ENCODE results near the gene GPSM3. TPM values are rescaled to one million over a fixed set of nuclear protein-coding genes. Genes with fewer than 3 reads are reported as not detected.

The GPSM3 gene
- total and polyA plus RNA-seq, 2 donors (not counting 3 experiments of a cell fraction or from before 2014, with no cell fraction given), result 19.5 to 21.6 TPM

GRCh38 chr6:32183030-32183429, 9.4 kb downstream of the GPSM3 start:
- Histone ChIP-seq H2AFZ (ENCODE audit: low read depth, low read length) (no peak overlapping the region), H3K27ac (ENCODE audit: insufficient read depth, low read depth, low read length) (no peak overlapping the region), H3K9me1 (replicated peaks; ENCODE audit: control insufficient read depth, extremely low read depth, insufficient read depth, low read length) (no peaks in the 10 kb centered on the region), H3K36me3 (ENCODE audit: control insufficient read depth in 2 of 2, extremely low read depth in 1 of 2, insufficient read depth in 2 of 2, low read length in 2 of 2) (peaks cover 3 to 35% of the 10 kb centered on the region in 2 experiments), H4K20me1 (replicated peaks; ENCODE audit: control insufficient read depth, extremely low read depth, insufficient read depth, low read length) (no peaks in the 10 kb centered on the region), H3K9ac (replicated peaks; ENCODE audit: extremely low read depth, insufficient read depth, low read length) (no peak overlapping the region), H3K4me3 (replicated peaks in 1 of 3; ENCODE audit: insufficient read depth in 1 of 3, low read depth in 1 of 3, low read length in 3 of 3) (no peak overlapping the region), H3K4me2 (ENCODE audit: insufficient read depth, low read length) (no peak overlapping the region), H3K9me3 (replicated peaks; ENCODE audit: control insufficient read depth, insufficient read depth, low read length) (no peaks in the 10 kb centered on the region), H3K27me3 (ENCODE audit: control insufficient read depth in 2 of 2, insufficient read depth in 2 of 2, low read length in 2 of 2) (no peaks in the 10 kb centered on the region), H3K4me1 (ENCODE audit: control insufficient read depth, extremely low read depth, insufficient read depth, low read length) (peaks cover 18% of the 10 kb centered on the region), H3K79me2 (ENCODE audit: control insufficient read depth, insufficient read depth, low read length) (peaks cover 9% of the 10 kb centered on the region)
- CTCF ChIA-PET, result interaction anchor here (1.0 to 1.7 kb wide), 2 partner anchors 12 to 64 kb away, joined by 3 to 5 read pairs; no protein-coding TSS in a partner anchor
- no peak for TF ChIP-seq GATA2 (IDR thresholded peaks at IDR 0.05; ENCODE audit: insufficient read depth, insufficient read length, low read depth, low read length)
- TF ChIP-seq EZH2 (IDR thresholded peaks at IDR 0.05; ENCODE audit: borderline replicate concordance, low read depth, low read length, severe bottlenecking), result no peak
- no peak for TF ChIP-seq JUN (IDR thresholded peaks at IDR 0.05; ENCODE audit: borderline replicate concordance, insufficient read depth, insufficient read length, low read depth)
- TF ChIP-seq MYC (IDR thresholded peaks at IDR 0.05; ENCODE audit: low read depth, low read length), result no peak
- TF ChIP-seq POLR2AphosphoS5 (IDR thresholded peaks at IDR 0.05; ENCODE audit: insufficient read depth, low read depth, low read length), result no peak
- no peak for TF ChIP-seq MAX (IDR thresholded peaks at IDR 0.05; ENCODE audit: insufficient read depth, insufficient read length)
- no peak for TF ChIP-seq CTCF (IDR thresholded peaks at IDR 0.05; ENCODE audit: extremely low read depth in 1 of 2, insufficient read depth in 1 of 2, low read depth in 1 of 2, low read length in 2 of 2)
- no peak for TF ChIP-seq POLR2A (IDR thresholded peaks at IDR 0.05; ENCODE audit: low read depth, low read length)
- no peak for TF ChIP-seq FOS (IDR thresholded peaks at IDR 0.05; ENCODE audit: borderline replicate concordance, insufficient read depth, low read length)
- no TSS peak for BruUV-seq (replicated peaks)
- FAIRE-seq, result no peak
- no peak for DNase-seq (ENCODE audit: low read depth, low spot score)
- dilution Hi-C loops (cut with MboI; ENCODE audit: extremely low pct_ligation_motif_present, low sequenced_read_pairs), result no loop called here
- POLR2A ChIA-PET, result no interaction called here
- intact Hi-C loops (cut with micrococcal nuclease), result no loop called here
